HepG2 (cell line): ENCODE measurements around the gene EPHB6.

Source experiments
- AFF4 ChIP-seq: sonication (generic); formaldehyde crosslinking; IDR thresholded peaks from 2 replicates; pipeline ENCODE4 v1.4.0; 2020; ENCODE audit warnings: missing genetic modification reagents
- CEBPB ChIP-seq: IDR thresholded peaks from 2 replicates; pipeline ENCODE4 v1.6.1; 2011; ENCODE audit warnings: low read depth, low read length, improper control_type of control experiment, borderline replicate concordance
- CTCF ChIP-seq: sonication (generic); formaldehyde crosslinking; IDR thresholded peaks from 2 replicates; pipeline ENCODE4 v1.5.0; 2020; ENCODE audit warnings: mild to moderate bottlenecking, missing genetic modification reagents, moderate library complexity
- EP300 ChIP-seq, 3 experiments: sonication (generic) in 1 of 3; formaldehyde crosslinking in 1 of 3; IDR thresholded peaks; 2 replicates each; pipeline versions ENCODE4 v1.5.1 to v1.6.1; 2011 to 2020; ENCODE audit warnings: low read depth in 2 of 3, low read length in 2 of 3, borderline replicate concordance in 1 of 3, improper control_type of control experiment in 1 of 3, mild to moderate bottlenecking in 1 of 3, missing genetic modification reagents in 1 of 3, moderate library complexity in 1 of 3
- HOXA7 ChIP-seq: sonication (generic); formaldehyde crosslinking; IDR thresholded peaks from 2 replicates; pipeline ENCODE4 v1.8.1; 2022; ENCODE audit warnings: mild to moderate bottlenecking, missing genetic modification reagents, moderate library complexity
- MXI1 ChIP-seq: IDR thresholded peaks from 3 replicates; pipeline ENCODE4 v1.6.1; 2012; ENCODE audit warnings: low read depth, low read length, inconsistent platforms, borderline replicate concordance
- NR2F1 ChIP-seq, 2 experiments: fragments of 450-650 bp in 1 of 2; formaldehyde crosslinking in 1 of 2; IDR thresholded peaks; 2 replicates each; pipeline versions ENCODE4 v1.5.0 to v1.6.1; 2016 to 2020; ENCODE audit warnings: mild to moderate bottlenecking in 1 of 2, missing compliant biosample characterization in 1 of 2, missing genetic modification reagents in 1 of 2, moderate library complexity in 1 of 2
- PATZ1 ChIP-seq: sonication (generic); formaldehyde crosslinking; IDR thresholded peaks from 2 replicates; pipeline ENCODE4 v1.4.0; 2020; ENCODE audit warnings: missing genetic modification reagents
- PHF20 ChIP-seq: sonication (generic); formaldehyde crosslinking; IDR thresholded peaks from 2 replicates; pipeline ENCODE4 v1.5.0; 2020; ENCODE audit warnings: mild to moderate bottlenecking, missing genetic modification reagents
- POLR2AphosphoS5 ChIP-seq: IDR thresholded peaks from 2 replicates; pipeline ENCODE4 v1.6.1; 2012; ENCODE audit warnings: low read depth, low read length
- SRF ChIP-seq: IDR thresholded peaks from 2 replicates; pipeline ENCODE4 v1.6.1; 2011; ENCODE audit warnings: mild to moderate bottlenecking, low read depth, low read length, moderate library complexity
- SRSF1 ChIP-seq: fragments of 200-400 bp; formaldehyde crosslinking; optimal IDR thresholded peaks from 2 replicates; pipeline ENCODE3; 2017; ENCODE audit warnings: mild to moderate bottlenecking, low read depth, low read length, moderate library complexity
- TMF1 ChIP-seq: sonication (generic); formaldehyde crosslinking; IDR thresholded peaks from 2 replicates; pipeline ENCODE4 v1.8.1; 2022; ENCODE audit warnings: low read depth, missing genetic modification reagents

GRCh38 chr7:142836426-142836825 lies 18.4 kb upstream of the EPHB6 start:
- TF ChIP-seq NR2F1 (CRISPR knock-in tag; IDR thresholded peaks at IDR 0.05) (no peak), POLR2AphosphoS5 (no peak), CEBPB (no peak), CTCF (no peak), SRF (no peak), PATZ1 (no peak), AFF4 (CRISPR knock-in tag) (no peak), TMF1 (no peak), PHF20 (CRISPR knock-in tag) (no peak), EP300 (IDR thresholded peaks at IDR 0.05; ENCODE audit: low read depth in 2 of 2, low read length in 2 of 2) (no peak), EP300 (CRISPR knock-in tag; IDR thresholded peaks at IDR 0.05; ENCODE audit: borderline replicate concordance) (no peak), SRSF1 (no peak), HOXA7 (CRISPR knock-in tag) (no peak), MXI1 (no peak)
